Measurements from ENCODE around the gene CCDC182.

DNA sequence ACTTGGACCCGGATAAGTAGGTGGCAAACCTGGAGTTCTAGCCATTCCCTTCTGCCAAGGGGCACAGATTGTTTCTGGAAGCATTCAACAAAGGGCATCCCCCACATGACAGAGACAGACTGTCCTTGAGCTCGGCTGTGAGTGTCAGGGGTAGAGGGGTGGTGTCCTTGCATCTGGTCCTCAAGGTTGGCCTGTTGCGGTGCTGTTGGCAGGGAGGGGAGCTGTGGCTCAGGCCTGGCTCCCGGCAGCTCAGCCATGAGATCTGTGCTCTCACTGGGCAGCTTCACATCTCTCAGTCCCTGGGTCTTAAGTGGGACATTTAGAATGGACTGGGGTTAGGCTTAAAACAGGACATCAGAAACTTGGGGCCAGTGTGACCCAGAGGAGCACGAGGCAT, 20.4 kb downstream of the CCDC182 start:
- TF ChIP-seq, protein P1, sequence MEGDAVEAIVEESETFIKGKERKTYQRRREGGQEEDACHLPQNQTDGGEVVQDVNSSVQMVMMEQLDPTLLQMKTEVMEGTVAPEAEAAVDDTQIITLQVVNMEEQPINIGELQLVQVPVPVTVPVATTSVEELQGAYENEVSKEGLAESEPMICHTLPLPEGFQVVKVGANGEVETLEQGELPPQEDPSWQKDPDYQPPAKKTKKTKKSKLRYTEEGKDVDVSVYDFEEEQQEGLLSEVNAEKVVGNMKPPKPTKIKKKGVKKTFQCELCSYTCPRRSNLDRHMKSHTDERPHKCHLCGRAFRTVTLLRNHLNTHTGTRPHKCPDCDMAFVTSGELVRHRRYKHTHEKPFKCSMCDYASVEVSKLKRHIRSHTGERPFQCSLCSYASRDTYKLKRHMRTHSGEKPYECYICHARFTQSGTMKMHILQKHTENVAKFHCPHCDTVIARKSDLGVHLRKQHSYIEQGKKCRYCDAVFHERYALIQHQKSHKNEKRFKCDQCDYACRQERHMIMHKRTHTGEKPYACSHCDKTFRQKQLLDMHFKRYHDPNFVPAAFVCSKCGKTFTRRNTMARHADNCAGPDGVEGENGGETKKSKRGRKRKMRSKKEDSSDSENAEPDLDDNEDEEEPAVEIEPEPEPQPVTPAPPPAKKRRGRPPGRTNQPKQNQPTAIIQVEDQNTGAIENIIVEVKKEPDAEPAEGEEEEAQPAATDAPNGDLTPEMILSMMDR (IDR thresholded peaks at IDR 0.05): no peak
- no peak for TF ChIP-seq POLR2A (IDR thresholded peaks at IDR 0.05)
